ENCODE data around the gene EEIG1.

EEIG1 gene

GRCh38 chr9:127979333-127980059, 1.3 kb downstream of the EEIG1 start (continued):
- TF ChIP-seq EGR2 (tag by site-specific recombination; IDR thresholded peaks at IDR 0.05; ENCODE audit: low read depth) (no peak), ZIC2 (tag by site-specific recombination; IDR thresholded peaks at IDR 0.05) (no peak), YY2 (tag by site-specific recombination; IDR thresholded peaks at IDR 0.05) (no peak), ZNF175 (tag by site-specific recombination; IDR thresholded peaks at IDR 0.05) (no peak), ZNF335 (tag by site-specific recombination; conservative IDR thresholded peaks at IDR 0.05) (peak; percentile 94), ZBTB10 (tag by site-specific recombination; IDR thresholded peaks at IDR 0.05) (peak; percentile 63), ZNF214 (tag by site-specific recombination; IDR thresholded peaks at IDR 0.05; ENCODE audit: borderline replicate concordance) (no peak), ZNF768 (tag by site-specific recombination; IDR thresholded peaks at IDR 0.05) (no peak), SP3 (tag by site-specific recombination; IDR thresholded peaks at IDR 0.05) (no peak), ZBTB17 (tag by site-specific recombination; IDR thresholded peaks at IDR 0.05) (peak; percentile 62), INSM2 (tag by site-specific recombination; IDR thresholded peaks at IDR 0.05) (no peak), ZNF677 (tag by site-specific recombination; IDR thresholded peaks at IDR 0.05) (0 out of 2 replicates have a peak, but pooled peaks have one; percentile 74), HOXC10 (CRISPR knock-in tag; IDR thresholded peaks at IDR 0.05) (no peak), SP7 (tag by site-specific recombination; IDR thresholded peaks at IDR 0.05) (peak; percentile 18; the same call in 1 of the 2 replicates), BCL6B (tag by site-specific recombination; IDR thresholded peaks at IDR 0.05) (no peak), KLF1 (tag by site-specific recombination; IDR thresholded peaks at IDR 0.05) (no peak), ZNF629 (tag by site-specific recombination; IDR thresholded peaks at IDR 0.05) (no peak), ZNF24 (tag by site-specific recombination; IDR thresholded peaks at IDR 0.05) (no peak), KLF8 (tag by site-specific recombination; IDR thresholded peaks at IDR 0.05) (no peak), GFI1B (tag by site-specific recombination; IDR thresholded peaks at IDR 0.05) (no peak), ZNF391 (tag by site-specific recombination; IDR thresholded peaks at IDR 0.05; ENCODE audit: borderline replicate concordance, low read depth) (no peak), ZNF664 (tag by site-specific recombination; IDR thresholded peaks at IDR 0.05) (no peak), FEZF1 (tag by site-specific recombination; IDR thresholded peaks at IDR 0.05) (no peak), ZNF423 (tag by site-specific recombination; IDR thresholded peaks at IDR 0.05) (no peak), MYNN (tag by site-specific recombination; IDR thresholded peaks at IDR 0.05; ENCODE audit: borderline replicate concordance) (no peak), ZNF837 (tag by site-specific recombination; IDR thresholded peaks at IDR 0.05) (no peak), ZNF76 (tag by site-specific recombination; IDR thresholded peaks at IDR 0.05; ENCODE audit: borderline replicate concordance, low read depth) (0 out of 2 replicates have a peak, but pooled peaks have one; percentile 16), ZNF544 (tag by site-specific recombination; IDR thresholded peaks at IDR 0.05) (peak; percentile 89)
- TF ChIP-seq, protein P1, sequence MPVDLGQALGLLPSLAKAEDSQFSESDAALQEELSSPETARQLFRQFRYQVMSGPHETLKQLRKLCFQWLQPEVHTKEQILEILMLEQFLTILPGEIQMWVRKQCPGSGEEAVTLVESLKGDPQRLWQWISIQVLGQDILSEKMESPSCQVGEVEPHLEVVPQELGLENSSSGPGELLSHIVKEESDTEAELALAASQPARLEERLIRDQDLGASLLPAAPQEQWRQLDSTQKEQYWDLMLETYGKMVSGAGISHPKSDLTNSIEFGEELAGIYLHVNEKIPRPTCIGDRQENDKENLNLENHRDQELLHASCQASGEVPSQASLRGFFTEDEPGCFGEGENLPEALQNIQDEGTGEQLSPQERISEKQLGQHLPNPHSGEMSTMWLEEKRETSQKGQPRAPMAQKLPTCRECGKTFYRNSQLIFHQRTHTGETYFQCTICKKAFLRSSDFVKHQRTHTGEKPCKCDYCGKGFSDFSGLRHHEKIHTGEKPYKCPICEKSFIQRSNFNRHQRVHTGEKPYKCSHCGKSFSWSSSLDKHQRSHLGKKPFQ (tag by site-specific recombination; IDR thresholded peaks at IDR 0.05), result no peak
- TF ChIP-seq, protein P2, sequence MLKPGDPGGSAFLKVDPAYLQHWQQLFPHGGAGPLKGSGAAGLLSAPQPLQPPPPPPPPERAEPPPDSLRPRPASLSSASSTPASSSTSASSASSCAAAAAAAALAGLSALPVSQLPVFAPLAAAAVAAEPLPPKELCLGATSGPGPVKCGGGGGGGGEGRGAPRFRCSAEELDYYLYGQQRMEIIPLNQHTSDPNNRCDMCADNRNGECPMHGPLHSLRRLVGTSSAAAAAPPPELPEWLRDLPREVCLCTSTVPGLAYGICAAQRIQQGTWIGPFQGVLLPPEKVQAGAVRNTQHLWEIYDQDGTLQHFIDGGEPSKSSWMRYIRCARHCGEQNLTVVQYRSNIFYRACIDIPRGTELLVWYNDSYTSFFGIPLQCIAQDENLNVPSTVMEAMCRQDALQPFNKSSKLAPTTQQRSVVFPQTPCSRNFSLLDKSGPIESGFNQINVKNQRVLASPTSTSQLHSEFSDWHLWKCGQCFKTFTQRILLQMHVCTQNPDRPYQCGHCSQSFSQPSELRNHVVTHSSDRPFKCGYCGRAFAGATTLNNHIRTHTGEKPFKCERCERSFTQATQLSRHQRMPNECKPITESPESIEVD (tag by site-specific recombination; IDR thresholded peaks at IDR 0.05), result no peak
- TF ChIP-seq, protein P3, sequence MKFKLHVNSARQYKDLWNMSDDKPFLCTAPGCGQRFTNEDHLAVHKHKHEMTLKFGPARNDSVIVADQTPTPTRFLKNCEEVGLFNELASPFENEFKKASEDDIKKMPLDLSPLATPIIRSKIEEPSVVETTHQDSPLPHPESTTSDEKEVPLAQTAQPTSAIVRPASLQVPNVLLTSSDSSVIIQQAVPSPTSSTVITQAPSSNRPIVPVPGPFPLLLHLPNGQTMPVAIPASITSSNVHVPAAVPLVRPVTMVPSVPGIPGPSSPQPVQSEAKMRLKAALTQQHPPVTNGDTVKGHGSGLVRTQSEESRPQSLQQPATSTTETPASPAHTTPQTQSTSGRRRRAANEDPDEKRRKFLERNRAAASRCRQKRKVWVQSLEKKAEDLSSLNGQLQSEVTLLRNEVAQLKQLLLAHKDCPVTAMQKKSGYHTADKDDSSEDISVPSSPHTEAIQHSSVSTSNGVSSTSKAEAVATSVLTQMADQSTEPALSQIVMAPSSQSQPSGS (tag by site-specific recombination; IDR thresholded peaks at IDR 0.05; ENCODE audit: low read depth), result no peak

Data from HEK293 (cell line).